ENCODE data around the gene RPL32. TPM values are rescaled to one million over a fixed set of nuclear protein-coding genes. Genes with fewer than 3 reads are reported as not detected.

Gene RPL32
- total and polyA plus RNA-seq, 7 donors: 920 to 3,640 (median 1,772) TPM

- 8 to 13% methylated on average over 28 of the region's 28 CpGs for WGBS, 2 donors
- TF ChIP-seq CTCF (IDR thresholded peaks at IDR 0.05) (no peak), POLR2A (IDR thresholded peaks at IDR 0.05) (no peak), EP300 (IDR thresholded peaks at IDR 0.05) (no peak), POLR2AphosphoS5 (IDR thresholded peaks at IDR 0.05) (no peak)
These were observed 27.8 kb upstream of the RPL32 start for GRCh38 chr3:12869035-12869621.

GRCh38 chr3:12868039-12869034, 27.0 kb upstream of the RPL32 start:
- TF ChIP-seq EP300 (IDR thresholded peaks at IDR 0.05): no peak
- peak in 2 of 4 donors; percentile 23 to 24 for TF ChIP-seq POLR2AphosphoS5 (IDR thresholded peaks at IDR 0.05)
- TF ChIP-seq POLR2A (IDR thresholded peaks at IDR 0.05): no peak
- TF ChIP-seq CTCF (IDR thresholded peaks at IDR 0.05): peak; percentile 87 to 92 (median 90)
- peak; percentile 92 for DNase-seq
- H3K36me3 ChIP-seq: no peaks in the 10 kb centered on the region
- H3K27ac ChIP-seq: peak overlapping the region in 1 of 4 donors; percentile 39
- H3K27me3 ChIP-seq: no peaks in the 10 kb centered on the region
- 19 to 29% methylated on average over 45 of the region's 45 CpGs for WGBS, 2 donors
- peaks cover 0 to 14% (median 13%) of the 10 kb centered on the region in 4 donors for H3K4me1 ChIP-seq
- intact Hi-C loops (cut with DNase I): loop anchor here (1.0 to 2.0 kb wide), 2 partner anchors 23 to 126 kb away; no protein-coding TSS in a partner anchor
- H3K9me3 ChIP-seq: peaks cover 0 to 7% (median 2%) of the 10 kb centered on the region in 4 donors
- peak overlapping the region in 2 of 4 donors; percentile 28 to 32 for H3K4me3 ChIP-seq

More at GRCh38 chr3:12869035-12869621, 27.8 kb upstream of the RPL32 start:
- Histone ChIP-seq H3K27me3 (no peaks in the 10 kb centered on the region), H3K4me3 (peak overlapping the region in 2 of 4 donors; percentile 28 to 32), H3K36me3 (no peaks in the 10 kb centered on the region), H3K4me1 (peaks cover 0 to 14% (median 13%) of the 10 kb centered on the region in 4 donors), H3K9me3 (peaks cover 0 to 7% (median 2%) of the 10 kb centered on the region in 4 donors), H3K27ac (no peak overlapping the region)
- no peak for DNase-seq
- intact Hi-C loops (cut with DNase I): loop anchor here (2.0 kb wide), 1 partner anchor 126 kb away; no protein-coding TSS in a partner anchor

GRCh38 chr3:12866836-12867235, 25.5 kb upstream of the RPL32 start:
- intact Hi-C loops (cut with DNase I): no loop called here
- DNase-seq: no peak
- 77 to 85% methylated on average over 6 of the region's 6 CpGs for WGBS, 2 donors

GRCh38 chr3:12865271-12865670, 23.9 kb upstream of the RPL32 start:
- intact Hi-C loops (cut with DNase I): no loop called here
- peaks cover 0 to 14% (median 13%) of the 10 kb centered on the region in 4 donors for H3K4me1 ChIP-seq
- H3K27ac ChIP-seq: no peak overlapping the region
- no peaks in the 10 kb centered on the region for H3K27me3 ChIP-seq
- no peak for DNase-seq
- H3K9me3 ChIP-seq: peaks cover 0 to 7% (median 2%) of the 10 kb centered on the region in 4 donors
- H3K4me3 ChIP-seq: no peak overlapping the region
- no peaks in the 10 kb centered on the region for H3K36me3 ChIP-seq
- 89 to 92% methylated on average over 4 of the region's 4 CpGs for WGBS, 2 donors
- no peak for TF ChIP-seq CTCF (IDR thresholded peaks at IDR 0.05)
- no peak for TF ChIP-seq POLR2A (IDR thresholded peaks at IDR 0.05)
- TF ChIP-seq POLR2AphosphoS5 (IDR thresholded peaks at IDR 0.05): no peak
- TF ChIP-seq EP300 (IDR thresholded peaks at IDR 0.05): no peak

More at GRCh38 chr3:12866836-12867235, 25.5 kb upstream of the RPL32 start:
- Histone ChIP-seq H3K27ac (no peak overlapping the region), H3K9me3 (peaks cover 0 to 7% (median 2%) of the 10 kb centered on the region in 4 donors), H3K4me1 (peaks cover 0 to 14% (median 13%) of the 10 kb centered on the region in 4 donors), H3K4me3 (no peak overlapping the region), H3K36me3 (no peaks in the 10 kb centered on the region), H3K27me3 (no peaks in the 10 kb centered on the region)
- TF ChIP-seq EP300 (IDR thresholded peaks at IDR 0.05) (no peak), POLR2AphosphoS5 (IDR thresholded peaks at IDR 0.05) (no peak), CTCF (IDR thresholded peaks at IDR 0.05) (no peak), POLR2A (IDR thresholded peaks at IDR 0.05) (no peak)

All from sigmoid colon (tissue), 7 donors.